ENCODE measurements around the gene LYRM2.

The LYRM2 gene

DNA sequence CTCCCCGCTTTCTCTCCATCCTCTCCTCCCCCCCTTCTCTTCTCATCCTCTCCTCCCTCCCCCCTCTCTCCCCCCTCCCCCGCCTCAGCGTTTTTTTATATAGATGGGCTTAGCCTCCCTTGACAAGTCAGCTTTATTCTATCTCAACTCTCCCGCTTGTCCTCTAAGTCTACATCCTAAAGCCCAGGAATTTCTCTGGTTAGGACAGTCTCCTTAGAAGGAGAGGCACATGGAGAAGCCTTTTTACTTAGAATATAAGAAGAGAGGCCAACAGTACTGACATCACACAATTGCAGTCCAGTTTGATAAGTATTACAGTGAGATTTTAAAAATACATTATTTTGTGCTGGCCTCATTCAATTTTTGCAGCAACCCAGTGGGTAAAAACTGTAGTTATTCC, 83.5 kb downstream of the LYRM2 start:
- no peak for DNase-seq (ENCODE audit: low read depth)

DNA sequence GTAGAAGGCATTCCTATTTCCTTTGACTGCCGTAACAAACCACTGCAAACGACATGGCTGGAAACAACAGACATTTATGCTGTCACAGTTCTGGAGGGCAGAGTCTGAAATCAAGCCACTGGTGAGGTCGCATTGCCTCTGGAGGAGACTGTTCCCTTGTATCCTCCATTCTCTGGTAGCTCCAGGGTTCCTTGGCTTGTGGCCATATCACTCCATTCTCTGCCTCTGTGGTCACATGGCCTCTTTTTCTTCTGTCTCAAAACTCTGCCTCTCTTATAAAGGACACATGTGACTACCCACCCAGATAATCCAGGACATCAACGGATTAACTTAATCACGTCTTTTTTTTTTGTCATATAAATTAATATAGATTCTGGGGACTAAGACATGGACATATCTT, 84.4 kb downstream of the LYRM2 start:
- DNase-seq (ENCODE audit: low read depth), result no peak

DNA sequence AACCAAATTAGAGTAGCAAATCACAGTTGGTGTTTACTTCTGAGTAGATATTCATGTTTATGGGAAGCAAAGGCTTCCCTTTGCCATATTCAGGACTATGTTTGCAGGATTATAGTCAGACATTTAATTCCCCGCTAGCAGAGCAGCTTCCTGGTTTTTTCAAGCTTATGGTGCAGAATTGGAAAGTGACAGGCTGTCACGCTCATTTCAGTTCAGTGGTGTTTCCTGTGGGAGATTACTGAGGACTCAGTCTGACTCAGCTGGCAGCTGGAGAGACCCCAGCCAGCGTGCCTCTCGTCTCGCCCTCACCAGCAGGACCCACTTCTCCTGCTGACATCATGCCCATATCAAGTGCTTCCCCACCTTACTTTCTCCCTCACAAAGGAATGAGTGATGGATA, 85.1 kb downstream of the LYRM2 start:
- DNase-seq (ENCODE audit: low read depth), result no peak

DNA sequence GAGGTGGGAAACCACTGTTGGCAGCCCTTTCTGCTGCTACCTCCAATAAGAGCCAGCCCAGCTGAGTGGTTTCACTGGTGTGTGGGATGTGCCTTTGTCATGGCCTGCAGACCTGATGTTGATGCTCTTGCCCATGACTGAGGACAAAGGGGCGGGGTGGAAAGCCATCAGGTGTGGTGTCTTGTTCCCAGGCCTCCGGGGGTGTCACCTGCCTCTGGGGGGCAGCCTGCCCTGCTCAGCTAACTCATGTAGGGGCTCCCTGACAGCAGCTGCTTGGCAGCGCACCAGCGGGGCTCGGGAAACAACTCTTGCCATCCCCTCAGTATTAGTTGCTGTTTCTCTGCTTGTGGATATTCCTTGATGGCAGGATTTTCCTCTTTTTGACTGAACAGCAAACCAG, 91.3 kb downstream of the LYRM2 start:
- DNase-seq (ENCODE audit: low read depth), result no peak

DNA sequence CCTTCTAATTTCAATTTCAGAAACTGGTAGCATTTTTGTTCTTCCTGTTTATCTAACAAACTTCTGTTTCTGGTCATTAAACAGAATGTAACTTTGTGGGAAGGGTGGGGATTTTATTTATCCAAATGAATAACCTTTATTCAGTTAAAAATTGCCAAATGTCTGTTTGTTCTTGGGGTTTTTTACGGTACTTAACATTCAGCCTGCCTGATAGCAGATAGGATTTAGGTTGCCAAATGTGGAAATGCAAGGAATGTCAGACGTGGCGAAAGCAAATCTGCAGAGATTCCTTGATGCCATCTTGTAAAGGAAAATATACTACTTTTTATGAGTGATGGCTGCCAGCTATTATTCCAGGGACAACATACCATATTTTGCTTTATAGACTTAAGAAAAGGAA, 95.7 kb downstream of the LYRM2 start:
- DNase-seq (ENCODE audit: low read depth), result no peak

DNA sequence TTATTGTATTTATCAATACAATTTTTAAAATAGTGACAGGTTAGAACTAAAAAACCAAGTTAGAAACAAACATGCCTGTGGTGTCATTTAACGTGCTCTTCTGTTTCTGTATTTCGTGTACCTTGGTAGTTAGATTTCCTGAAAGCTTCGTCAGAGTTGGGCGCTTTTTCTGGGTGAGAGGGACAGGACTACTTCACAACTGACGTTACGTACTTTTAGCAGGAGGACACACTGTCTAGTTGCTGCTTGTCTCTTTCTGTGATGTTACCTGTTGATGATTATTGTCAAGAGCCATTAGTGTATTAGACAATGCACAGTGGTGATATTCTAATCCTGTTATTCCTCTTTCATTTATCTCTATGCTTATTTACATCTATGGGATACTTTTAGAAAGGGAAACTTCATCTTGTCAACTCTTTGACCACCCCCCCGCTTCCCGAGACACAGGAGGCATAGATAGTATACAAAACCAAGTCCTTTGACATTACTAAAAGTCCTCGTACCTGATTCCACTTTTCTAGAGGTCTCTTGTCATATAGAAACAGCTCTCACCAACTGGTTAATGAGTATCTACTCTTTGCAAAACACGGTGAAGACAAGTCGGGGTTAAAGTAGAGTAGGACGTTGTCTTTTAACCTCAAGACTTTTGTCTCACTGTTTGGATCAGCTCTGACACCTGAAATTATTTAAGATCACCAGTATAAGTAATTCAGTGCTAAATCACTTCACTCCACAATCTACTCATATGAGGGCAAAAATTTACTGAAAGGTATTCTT, 96.3 kb downstream of the LYRM2 start:
- DNase-seq (ENCODE audit: low read depth), result no peak

DNA sequence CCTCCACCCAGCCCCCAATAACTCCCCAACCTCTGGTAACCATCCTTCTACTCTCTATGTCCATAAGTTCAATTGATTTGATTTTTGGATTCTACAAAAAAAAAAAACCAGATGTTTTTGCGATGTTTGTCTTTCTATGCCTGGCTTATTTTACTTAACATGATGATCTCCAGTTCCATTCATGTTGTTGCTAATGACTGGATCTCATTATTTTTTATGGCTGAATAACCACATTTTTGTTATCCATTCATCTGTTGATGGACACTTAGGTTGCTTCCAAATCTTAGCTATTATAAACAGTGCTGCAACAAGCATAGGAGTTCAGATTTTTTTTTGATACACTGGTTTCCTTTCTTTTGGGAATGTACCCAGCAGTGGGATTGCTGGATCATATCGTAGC, 98.8 kb downstream of the LYRM2 start:
- no peak for DNase-seq (ENCODE audit: low read depth)

DNA sequence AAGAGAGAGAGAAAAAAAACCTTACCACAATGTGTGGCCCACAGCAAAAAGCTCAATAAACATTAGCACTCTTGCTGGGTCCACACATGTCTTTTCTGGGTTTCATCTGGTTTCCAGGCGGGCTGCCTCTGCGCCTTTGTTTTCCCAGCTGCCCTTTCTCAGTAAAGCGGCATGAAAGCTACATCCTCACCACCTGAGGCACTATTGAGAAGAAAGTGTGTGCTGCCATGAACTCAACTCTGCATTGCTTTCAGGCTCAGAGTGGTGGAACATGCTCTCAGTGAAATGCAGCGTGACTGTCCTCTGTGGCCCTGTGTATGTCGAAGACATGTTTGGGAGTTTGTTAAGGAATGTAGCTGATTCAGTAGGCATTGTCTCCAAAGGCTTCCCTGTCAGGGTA, 102.3 kb downstream of the LYRM2 start:
- no peak for DNase-seq (ENCODE audit: low read depth)

DNA sequence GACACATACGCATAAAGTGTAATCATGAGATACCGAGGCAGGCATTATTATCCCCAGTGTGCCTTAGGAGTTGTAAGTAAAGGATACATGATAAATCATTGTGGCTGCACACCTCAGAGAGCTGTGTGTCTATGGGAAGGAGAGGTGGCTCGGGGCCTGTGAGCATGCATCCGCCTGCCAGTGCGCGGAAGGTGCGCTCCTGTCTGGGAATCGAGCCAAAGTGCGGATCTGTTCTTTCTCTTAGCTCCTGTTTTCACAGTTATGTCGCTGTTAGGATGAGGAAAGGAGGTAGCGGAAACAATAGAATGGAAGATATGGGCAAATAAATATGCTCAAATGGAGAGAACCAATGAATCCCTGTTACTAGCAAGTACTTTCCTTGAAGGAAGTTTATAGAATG, 107.6 kb downstream of the LYRM2 start:
- DNase-seq (ENCODE audit: low read depth), result no peak

DNA sequence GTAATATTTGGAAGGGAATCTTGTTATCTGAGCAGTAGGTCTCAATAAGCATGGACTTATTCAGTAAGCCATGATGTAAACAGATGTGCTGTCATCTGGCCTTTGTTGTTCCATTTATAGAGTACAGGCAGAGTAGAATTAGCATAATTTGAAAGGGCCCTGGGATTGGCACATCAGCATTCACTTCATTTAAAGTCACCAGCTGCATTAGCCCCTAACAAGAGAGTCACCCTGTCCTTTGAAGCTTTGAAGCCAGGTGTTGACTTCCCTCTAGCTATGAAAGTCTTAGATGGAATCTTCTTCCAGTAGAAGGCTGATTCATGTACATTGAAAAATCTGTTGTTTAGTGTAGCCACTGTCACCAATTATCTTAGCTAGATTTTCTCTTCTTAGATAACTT, 109.7 kb downstream of the LYRM2 start:
- no peak for DNase-seq (ENCODE audit: low read depth)

DNA sequence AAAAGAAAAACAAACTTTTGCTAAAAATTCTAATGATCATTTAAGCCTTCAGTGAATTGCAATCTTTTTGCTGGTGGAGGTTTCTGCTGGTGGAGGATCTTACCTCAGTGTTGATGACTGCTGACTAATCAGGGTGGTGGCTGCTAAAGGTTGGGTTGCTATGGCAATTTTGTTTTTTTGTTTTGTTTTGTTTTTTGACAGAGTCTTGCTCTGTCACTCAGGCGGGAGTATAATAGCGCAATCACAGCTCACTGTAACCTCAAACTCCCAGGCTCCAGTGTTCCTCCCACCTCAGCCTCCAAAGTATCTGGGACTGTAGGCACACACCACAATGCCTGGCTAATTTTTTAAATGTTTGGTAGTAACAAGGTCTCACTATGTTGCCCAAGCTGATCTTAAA, 110.9 kb downstream of the LYRM2 start:
- no peak for DNase-seq (ENCODE audit: low read depth)

DNA sequence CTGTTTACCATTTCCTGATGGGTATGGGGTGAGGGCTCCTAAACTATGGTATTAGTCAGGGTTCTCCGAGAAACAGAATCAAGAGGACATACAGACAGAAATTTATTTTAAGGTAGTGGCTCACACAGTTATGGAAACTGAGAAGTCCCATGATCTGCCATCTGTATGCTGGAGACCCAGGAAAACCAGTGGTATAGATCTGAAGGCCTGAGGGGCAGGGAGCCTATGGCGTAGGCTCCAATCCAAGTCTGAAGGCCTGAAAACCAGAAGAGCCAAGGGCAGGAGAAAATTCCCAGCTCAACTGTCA, 112.0 kb downstream of the LYRM2 start:
- no peak for DNase-seq (ENCODE audit: low read depth)

DNA sequence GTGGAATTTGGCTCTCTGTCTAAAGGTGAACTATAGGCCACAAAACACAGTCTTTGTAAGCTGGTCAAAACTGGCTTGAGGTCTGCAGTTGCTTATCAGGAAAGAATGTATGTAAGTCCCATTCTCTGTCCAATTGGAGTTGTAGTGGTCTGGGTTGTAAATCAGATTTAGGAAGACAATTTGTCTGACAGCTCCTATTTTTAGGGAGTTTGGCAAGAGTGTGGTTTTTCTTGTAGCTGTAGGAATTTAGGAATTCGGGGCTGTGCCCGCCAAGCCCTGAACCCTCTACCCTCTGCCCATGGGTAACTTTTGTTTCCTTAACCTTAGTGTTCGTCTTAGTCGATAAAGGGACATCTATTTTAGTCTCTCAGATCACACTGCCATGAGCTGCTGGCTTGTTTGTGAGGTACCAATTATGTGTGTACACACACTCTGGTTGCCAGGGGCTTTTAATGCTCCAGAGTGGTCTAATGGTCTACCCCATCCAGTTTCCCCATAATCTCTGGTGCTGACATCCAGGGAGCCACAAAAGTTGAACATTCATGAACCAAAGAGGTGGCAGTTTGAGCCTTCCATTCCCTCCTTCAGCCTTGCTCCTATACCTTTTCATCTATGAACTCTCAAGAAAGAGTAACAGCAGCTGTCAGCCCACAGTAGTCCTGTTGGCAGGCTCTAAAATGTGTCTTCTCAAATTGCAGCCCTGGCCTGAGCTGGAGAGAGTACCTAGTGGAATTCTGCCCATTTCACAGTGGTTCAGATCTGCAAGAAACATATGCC, 112.6 kb downstream of the LYRM2 start:
- DNase-seq (ENCODE audit: low read depth), result no peak

DNA sequence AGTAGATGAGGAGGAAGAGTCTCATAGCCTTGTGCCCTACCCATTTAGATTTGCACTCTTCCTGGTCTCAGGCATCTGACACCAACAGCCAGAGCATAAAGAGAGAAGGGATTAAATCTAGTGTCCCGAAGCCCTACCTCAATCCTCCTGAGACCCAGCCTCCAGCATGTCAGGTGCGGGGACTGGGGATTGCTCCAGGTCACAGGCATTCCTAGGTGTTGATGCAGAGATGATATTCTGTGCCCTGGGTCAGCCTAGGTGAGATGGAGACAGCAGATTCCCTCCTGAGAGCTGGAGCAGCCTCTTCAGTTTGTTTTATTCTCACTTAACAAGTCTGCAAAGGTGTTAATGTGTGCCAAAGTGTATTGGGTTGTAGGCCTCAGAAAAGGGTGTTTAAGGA, 115.8 kb downstream of the LYRM2 start:
- no peak for DNase-seq (ENCODE audit: low read depth)

DNA sequence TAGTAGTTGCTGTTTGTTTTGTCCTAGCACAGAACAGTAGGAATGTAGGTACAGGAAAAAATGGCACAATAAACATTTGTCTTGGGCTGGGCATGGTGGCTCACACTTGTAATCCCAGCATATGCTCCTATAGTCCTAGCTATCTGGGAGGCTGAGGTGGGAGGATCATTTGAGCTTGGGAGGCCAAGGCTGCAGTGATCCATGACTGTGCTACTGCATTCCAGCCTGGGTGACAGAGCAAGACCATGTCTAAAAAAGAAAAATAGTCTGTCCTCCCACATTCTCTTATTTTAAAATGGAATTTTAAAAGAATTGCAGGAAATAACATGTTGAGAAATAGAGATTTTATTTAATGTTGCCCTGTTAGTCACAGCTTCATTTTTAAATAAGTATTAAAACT, 117.8 kb downstream of the LYRM2 start:
- no peak for DNase-seq (ENCODE audit: low read depth)

DNA sequence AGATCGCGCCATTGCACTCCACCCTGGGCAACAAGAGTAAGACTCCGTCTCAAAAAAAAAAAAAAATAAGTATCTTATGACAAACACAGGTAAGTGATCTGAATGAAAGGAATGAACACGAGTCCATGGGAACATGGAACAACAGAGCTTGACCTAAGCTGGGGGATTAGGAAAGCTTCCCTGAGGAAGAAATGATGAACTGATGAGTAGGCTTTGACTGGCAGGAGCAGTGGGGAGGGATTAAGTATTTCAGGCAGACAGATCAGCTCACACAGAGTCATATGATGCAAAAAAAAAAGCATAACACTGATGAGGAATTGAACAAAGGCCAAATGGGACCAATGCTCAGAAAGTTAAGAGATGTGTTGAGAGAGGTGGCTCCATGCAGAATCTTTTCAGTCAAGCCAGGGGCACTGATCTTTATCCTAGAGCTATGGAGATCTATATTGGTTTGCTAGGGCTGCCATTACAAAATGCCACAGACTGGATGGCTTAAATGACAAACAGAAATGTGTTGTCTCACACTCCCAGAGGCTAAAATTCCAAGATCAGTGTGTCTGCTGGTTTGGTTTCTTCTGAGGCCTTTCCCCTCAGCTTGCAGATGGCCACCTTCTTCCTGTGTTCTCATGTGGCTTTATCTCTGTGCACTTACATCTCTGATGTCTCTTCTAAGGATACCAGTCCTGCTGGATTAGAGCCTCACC, 120.0 kb downstream of the LYRM2 start:
- DNase-seq (ENCODE audit: low read depth), result no peak

Measured in fibroblast of gingiva (primary cell).